Stimulated activated CD8-positive, alpha-beta memory T cell treated with anti-CD3 and anti-CD28 coated beads, Interleukin-2, amount 100 ng/mL, for 48 hours (primary cell): Measurements from ENCODE around the gene PLPP4.

ENCODE experiments used
- DNase-seq, 2 donors: peaks; one replicate each; pipeline ENCODE4 v3.0.0-alpha.2; 2020; ENCODE audit warnings: low read depth in 2 of 2

The PLPP4 gene

GRCh38 chr10:120456626-120457430 is at the start of gene PLPP4:
TSS of gene PLPP4 (plus strand) at chr10:120457227. CDS start at chr10:120457306, 79 bp downstream.
- no peak for DNase-seq

GRCh38 chr10:120409816-120410215 is 47.2 kb upstream of the PLPP4 start:
- DNase-seq, result no peak

- DNase-seq, result no peak
Measured at GRCh38 chr10:120414946-120415345, 42.1 kb upstream of the PLPP4 start.

- no peak for DNase-seq
Measured at GRCh38 chr10:120415709-120416330, 41.2 kb upstream of the PLPP4 start.

- DNase-seq, result no peak
Measured at GRCh38 chr10:120420421-120420820, 36.6 kb upstream of the PLPP4 start.

GRCh38 chr10:120421250-120421649 is 35.8 kb upstream of the PLPP4 start:
- DNase-seq, result no peak

- DNase-seq, result no peak
Measured at GRCh38 chr10:120422457-120422856, 34.6 kb upstream of the PLPP4 start.

- peak; percentile 2 for DNase-seq
Measured at GRCh38 chr10:120423431-120424197, 33.4 kb upstream of the PLPP4 start.

GRCh38 chr10:120424198-120424464 is 32.9 kb upstream of the PLPP4 start:
- DNase-seq, result no peak

- DNase-seq, result no peak
Measured at GRCh38 chr10:120426306-120426705, 30.7 kb upstream of the PLPP4 start.

GRCh38 chr10:120428754-120429153 is 28.3 kb upstream of the PLPP4 start:
- DNase-seq, result no peak

GRCh38 chr10:120429395-120429794 is 27.6 kb upstream of the PLPP4 start:
- DNase-seq, result no peak

- DNase-seq, result no peak
Measured at GRCh38 chr10:120431251-120431651, 25.8 kb upstream of the PLPP4 start.

- DNase-seq, result no peak
Measured at GRCh38 chr10:120432209-120432608, 24.8 kb upstream of the PLPP4 start.

- DNase-seq, result no peak
Measured at GRCh38 chr10:120433141-120433540, 23.9 kb upstream of the PLPP4 start.

- no peak for DNase-seq
Measured at GRCh38 chr10:120436439-120437112, 20.5 kb upstream of the PLPP4 start.

GRCh38 chr10:120437541-120437940 is 19.5 kb upstream of the PLPP4 start:
- no peak for DNase-seq

GRCh38 chr10:120451968-120452367 is 5.1 kb upstream of the PLPP4 start:
- DNase-seq, result no peak

GRCh38 chr10:120453319-120453718 is 3.7 kb upstream of the PLPP4 start:
- DNase-seq, result no peak

- no peak for DNase-seq
Measured at GRCh38 chr10:120453886-120454285, 3.1 kb upstream of the PLPP4 start.

- DNase-seq, result no peak
Measured at GRCh38 chr10:120455004-120455403, 2.0 kb upstream of the PLPP4 start.

- no peak for DNase-seq
Measured at GRCh38 chr10:120455606-120456005, 1.4 kb upstream of the PLPP4 start.
